GM23338 (cell line): ENCODE results near the gene G6PC2. TPM values are rescaled to one million over a fixed set of nuclear protein-coding genes. Genes with fewer than 3 reads are reported as not detected.

Experiments
- ATAC-seq: fragments of 200-7000 bp; cut with Tn5 transposase; 3 replicates; pipeline ENCODE4 v1.9.1; 2020
- DNase-seq: peaks from one replicate; pipeline ENCODE4 v3.0.0-alpha.2; 2015; ENCODE audit warnings: low spot score
- H2AFZ ChIP-seq: fragments of 200-600 bp; sonication (generic); 2 replicates; pipeline ENCODE4 v1.8.0; 2016; ENCODE audit warnings: antibody characterized with exemption, mild to moderate bottlenecking, moderate library complexity
- H3F3A ChIP-seq: fragments of 200-600 bp; sonication (generic); replicated peaks from 2 replicates; pipeline ENCODE4 v1.8.0; 2017; ENCODE audit warnings: antibody characterized with exemption, mixed run types, low read depth
- H3K27ac ChIP-seq: fragments of 200-600 bp; sonication (generic); 2 replicates; pipeline ENCODE4 v1.6.1; 2016; ENCODE audit warnings: low read depth
- H3K27me3 ChIP-seq: fragments of 200-600 bp; sonication (generic); 2 replicates; pipeline ENCODE4 v1.8.0; 2016; ENCODE audit warnings: mild to moderate bottlenecking, mixed run types, moderate library complexity; ENCODE audit not compliant: insufficient read depth
- H3K36me3 ChIP-seq: fragments of 200-600 bp; sonication (generic); 2 replicates; pipeline ENCODE4 v1.8.0; 2016; ENCODE audit warnings: mild to moderate bottlenecking; ENCODE audit not compliant: insufficient read depth
- H3K4me1 ChIP-seq: fragments of 200-600 bp; sonication (generic); 2 replicates; pipeline ENCODE4 v1.8.0; 2016; ENCODE audit warnings: mild to moderate bottlenecking, moderate library complexity; ENCODE audit not compliant: insufficient read depth
- H3K4me2 ChIP-seq: fragments of 200-600 bp; sonication (generic); 2 replicates; pipeline ENCODE4 v1.7.1; 2017; ENCODE audit warnings: mixed run types
- H3K4me3 ChIP-seq: fragments of 200-600 bp; sonication (generic); 2 replicates; pipeline ENCODE4 v1.6.1; 2016; ENCODE audit warnings: mixed run types
- H3K79me2 ChIP-seq: fragments of 200-600 bp; sonication (generic); replicated peaks from 2 replicates; pipeline ENCODE4 v1.8.0; 2017; ENCODE audit warnings: mild to moderate bottlenecking; ENCODE audit not compliant: insufficient read depth
- H3K9me2 ChIP-seq: fragments of 200-600 bp; sonication (generic); 2 replicates; pipeline ENCODE4 v1.8.0; 2017; ENCODE audit not compliant: insufficient read depth
- H4K20me1 ChIP-seq: fragments of 200-600 bp; sonication (generic); replicated peaks from 2 replicates; pipeline ENCODE4 v1.8.0; 2017; ENCODE audit warnings: mild to moderate bottlenecking; ENCODE audit not compliant: insufficient read depth
- H3K27ac Mint-ChIP-seq: 2 replicates; pipeline ENCODE4 v1.8.0; 2020; ENCODE audit warnings: inconsistent platforms, mild to moderate bottlenecking, moderate library complexity, mixed read lengths
- H3K27me3 Mint-ChIP-seq: 3 replicates; pipeline ENCODE4 v1.8.0; 2022; ENCODE audit warnings: low read depth, mild to moderate bottlenecking, moderate library complexity, mixed read lengths, inconsistent platforms; ENCODE audit not compliant: insufficient read depth, poor library complexity
- H3K36me3 Mint-ChIP-seq: 3 replicates; pipeline ENCODE4 v1.8.0; 2021; ENCODE audit warnings: low read depth, mild to moderate bottlenecking, inconsistent platforms, moderate library complexity, mixed read lengths
- H3K4me1 Mint-ChIP-seq: 3 replicates; pipeline ENCODE4 v1.8.0; 2020; ENCODE audit warnings: mild to moderate bottlenecking, inconsistent platforms, mixed read lengths
- H3K4me3 Mint-ChIP-seq: 3 replicates; pipeline ENCODE4 v1.8.0; 2021; ENCODE audit warnings: moderate library complexity, mild to moderate bottlenecking, inconsistent platforms, mixed read lengths
- H3K9me3 Mint-ChIP-seq: 3 replicates; pipeline ENCODE4 v1.8.0; 2020; ENCODE audit warnings: moderate library complexity, mild to moderate bottlenecking, inconsistent platforms, mixed read lengths
- EZH2 ChIP-seq: fragments of 200-600 bp; sonication (generic); IDR thresholded peaks from one replicate; pipeline ENCODE4 v1.8.0; 2017; ENCODE audit warnings: antibody characterized with exemption, mild to moderate bottlenecking, low read depth; ENCODE audit not compliant: unreplicated experiment
- EZH2phosphoT487 ChIP-seq: fragments of 200-600 bp; sonication (generic); IDR thresholded peaks from one replicate; pipeline ENCODE4 v1.8.1; 2018; ENCODE audit warnings: antibody characterized with exemption; ENCODE audit not compliant: unreplicated experiment
- JUNB ChIP-seq: IDR thresholded peaks from one replicate; pipeline ENCODE4 v1.6.1; 2016; ENCODE audit warnings: antibody characterized with exemption; ENCODE audit not compliant: unreplicated experiment
- NANOG ChIP-seq: IDR thresholded peaks from 2 replicates; pipeline ENCODE4 v1.6.1; 2016; ENCODE audit warnings: antibody characterized with exemption, borderline replicate concordance
- POLR2AphosphoS5 ChIP-seq: IDR thresholded peaks from 2 replicates; pipeline ENCODE4 v1.6.1; 2016; ENCODE audit warnings: antibody characterized with exemption, low read depth
- REST ChIP-seq: IDR thresholded peaks from one replicate; pipeline ENCODE4 v1.6.1; 2018; ENCODE audit warnings: antibody characterized with exemption; ENCODE audit not compliant: unreplicated experiment
- STAT1 ChIP-seq: IDR thresholded peaks from one replicate; pipeline ENCODE4 v1.6.1; 2016; ENCODE audit warnings: antibody characterized with exemption; ENCODE audit not compliant: unreplicated experiment
- ZNF114 ChIP-seq: fragments of 250-450 bp; sonication (Bioruptor Pico); IDR thresholded peaks from 2 replicates; pipeline ENCODE4 v1.5.0; 2020; ENCODE audit warnings: mild to moderate bottlenecking, moderate library complexity
- ZNF331 ChIP-seq: fragments of 250-450 bp; sonication (Bioruptor Pico); IDR thresholded peaks from 2 replicates; pipeline ENCODE4 v1.5.0; 2020; ENCODE audit warnings: low read depth, mild to moderate bottlenecking, moderate library complexity
- ZNF462 ChIP-seq: fragments of 250-450 bp; sonication (Bioruptor Pico); IDR thresholded peaks from 2 replicates; pipeline ENCODE4 v1.5.0; 2020; ENCODE audit warnings: mild to moderate bottlenecking, moderate library complexity
- polyA plus RNA-seq: library from polyadenylated mRNA; unstranded; fragments of >200 nt; fragmentation: Nextera tagmentation; extraction: Ambion mirVana; gene quantifications from 2 replicates; pipeline ENCODE4 v1.2.1, GENCODE V29; 2016
- total RNA-seq: library from RNA; depleted of rRNA; stranded (reverse); fragments of >200 nt; shearing (Covaris generic); gene quantifications from 2 replicates; pipeline ENCODE4 v1.2.3, GENCODE V29; 2014

The G6PC2 gene
- total and polyA plus RNA-seq, 2 experiments from 2014 or later: not detected

- TF ChIP-seq ZNF462 (CRISPR knock-in tag): no peak
- no peak for TF ChIP-seq POLR2AphosphoS5
- no peak for TF ChIP-seq REST
- TF ChIP-seq JUNB: no peak
Measured at GRCh38 chr2:168852481-168852880, 48.6 kb upstream of the G6PC2 start (continued).

- Mint-ChIP-seq H3K4me1 (peaks cover 10% of the 10 kb centered on the region), H3K27me3 (peaks cover 2% of the 10 kb centered on the region), H3K4me3 (no peak overlapping the region), H3K27ac (no peak overlapping the region), H3K36me3 (peaks cover 8% of the 10 kb centered on the region; the same call in 2 of the 3 replicates), H3K9me3 (no peaks in the 10 kb centered on the region)
- no peak for ATAC-seq
- DNase-seq: no peak
- H3K9me2 ChIP-seq: no peaks in the 10 kb centered on the region
- no peak overlapping the region for H3K4me2 ChIP-seq
- H3K79me2 ChIP-seq: no peaks in the 10 kb centered on the region
- H3K27me3 ChIP-seq: no peaks in the 10 kb centered on the region
- H3K36me3 ChIP-seq: no peaks in the 10 kb centered on the region
- H3F3A ChIP-seq: no peaks in the 10 kb centered on the region
- H3K27ac ChIP-seq: no peak overlapping the region
- peaks cover 8% of the 10 kb centered on the region for H3K4me1 ChIP-seq
- no peak overlapping the region for H3K4me3 ChIP-seq
- no peaks in the 10 kb centered on the region for H4K20me1 ChIP-seq
- H2AFZ ChIP-seq: no peak overlapping the region
- TF ChIP-seq JUNB: no peak
- TF ChIP-seq REST: no peak
- no peak for TF ChIP-seq ZNF331 (CRISPR knock-in tag)
- TF ChIP-seq ZNF114: no peak
- TF ChIP-seq EZH2phosphoT487: no peak
- no peak for TF ChIP-seq STAT1
- no peak for TF ChIP-seq EZH2
- TF ChIP-seq NANOG: no peak
Measured at GRCh38 chr2:168853471-168853870, 47.6 kb upstream of the G6PC2 start.
